ENCODE measurements around the gene DHDDS. TPM values are rescaled to one million over a fixed set of nuclear protein-coding genes. Genes with fewer than 3 reads are reported as not detected.

DHDDS gene
- total and polyA plus RNA-seq, 2 of the 13 experiments (the other 11 are each of a cell fraction or from before 2014, with no cell fraction given), result 18.9 to 28.3 TPM

- TF ChIP-seq, protein P1, sequence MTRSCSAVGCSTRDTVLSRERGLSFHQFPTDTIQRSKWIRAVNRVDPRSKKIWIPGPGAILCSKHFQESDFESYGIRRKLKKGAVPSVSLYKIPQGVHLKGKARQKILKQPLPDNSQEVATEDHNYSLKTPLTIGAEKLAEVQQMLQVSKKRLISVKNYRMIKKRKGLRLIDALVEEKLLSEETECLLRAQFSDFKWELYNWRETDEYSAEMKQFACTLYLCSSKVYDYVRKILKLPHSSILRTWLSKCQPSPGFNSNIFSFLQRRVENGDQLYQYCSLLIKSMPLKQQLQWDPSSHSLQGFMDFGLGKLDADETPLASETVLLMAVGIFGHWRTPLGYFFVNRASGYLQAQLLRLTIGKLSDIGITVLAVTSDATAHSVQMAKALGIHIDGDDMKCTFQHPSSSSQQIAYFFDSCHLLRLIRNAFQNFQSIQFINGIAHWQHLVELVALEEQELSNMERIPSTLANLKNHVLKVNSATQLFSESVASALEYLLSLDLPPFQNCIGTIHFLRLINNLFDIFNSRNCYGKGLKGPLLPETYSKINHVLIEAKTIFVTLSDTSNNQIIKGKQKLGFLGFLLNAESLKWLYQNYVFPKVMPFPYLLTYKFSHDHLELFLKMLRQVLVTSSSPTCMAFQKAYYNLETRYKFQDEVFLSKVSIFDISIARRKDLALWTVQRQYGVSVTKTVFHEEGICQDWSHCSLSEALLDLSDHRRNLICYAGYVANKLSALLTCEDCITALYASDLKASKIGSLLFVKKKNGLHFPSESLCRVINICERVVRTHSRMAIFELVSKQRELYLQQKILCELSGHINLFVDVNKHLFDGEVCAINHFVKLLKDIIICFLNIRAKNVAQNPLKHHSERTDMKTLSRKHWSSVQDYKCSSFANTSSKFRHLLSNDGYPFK (CRISPR knock-in tag; IDR thresholded peaks at IDR 0.05; ENCODE audit: borderline replicate concordance), result peak; percentile 90; the same call in 1 of the 2 replicates
- TF ChIP-seq ZGPAT (CRISPR knock-in tag; IDR thresholded peaks at IDR 0.05) (peak; percentile 94), RFXANK (CRISPR knock-in tag; IDR thresholded peaks at IDR 0.05) (peak; percentile 85; the same call in 1 of the 2 replicates), ISX (CRISPR knock-in tag; conservative IDR thresholded peaks at IDR 0.05) (0 out of 2 replicates have a peak, but pooled peaks have one; percentile 69), NFE2 (CRISPR knock-in tag; IDR thresholded peaks at IDR 0.05) (no peak), SKI (IDR thresholded peaks at IDR 0.05; ENCODE audit: partially characterized antibody) (no peak), ISL2 (CRISPR knock-in tag; IDR thresholded peaks at IDR 0.05) (peak; percentile 82), MIER2 (CRISPR knock-in tag; IDR thresholded peaks at IDR 0.05) (peak; percentile 64), U2AF2 (IDR thresholded peaks at IDR 0.05; ENCODE audit: low read depth, low read length) (no peak), ZNF792 (CRISPR knock-in tag; IDR thresholded peaks at IDR 0.05) (peak; percentile 95), ZNF331 (CRISPR knock-in tag; IDR thresholded peaks at IDR 0.05) (peak; percentile 94), ZNF512 (CRISPR knock-in tag; IDR thresholded peaks at IDR 0.05) (no peak), XBP1 (CRISPR knock-in tag; IDR thresholded peaks at IDR 0.05) (peak; percentile 94), ZNF7 (CRISPR knock-in tag; IDR thresholded peaks at IDR 0.05) (0 out of 2 replicates have a peak, but pooled peaks have one; percentile 12), PREB (CRISPR knock-in tag; IDR thresholded peaks at IDR 0.05) (no peak), SP5 (CRISPR knock-in tag; IDR thresholded peaks at IDR 0.05; ENCODE audit: borderline replicate concordance, low read depth) (peak; percentile 89), MIXL1 (CRISPR knock-in tag; IDR thresholded peaks at IDR 0.05) (peak; percentile 69), REL (CRISPR knock-in tag; conservative IDR thresholded peaks at IDR 0.05) (peak; percentile 94), ZNF296 (CRISPR knock-in tag; conservative IDR thresholded peaks at IDR 0.05) (0 out of 2 replicates have a peak, but pooled peaks have one; percentile 34)
- TF ChIP-seq, protein P2, sequence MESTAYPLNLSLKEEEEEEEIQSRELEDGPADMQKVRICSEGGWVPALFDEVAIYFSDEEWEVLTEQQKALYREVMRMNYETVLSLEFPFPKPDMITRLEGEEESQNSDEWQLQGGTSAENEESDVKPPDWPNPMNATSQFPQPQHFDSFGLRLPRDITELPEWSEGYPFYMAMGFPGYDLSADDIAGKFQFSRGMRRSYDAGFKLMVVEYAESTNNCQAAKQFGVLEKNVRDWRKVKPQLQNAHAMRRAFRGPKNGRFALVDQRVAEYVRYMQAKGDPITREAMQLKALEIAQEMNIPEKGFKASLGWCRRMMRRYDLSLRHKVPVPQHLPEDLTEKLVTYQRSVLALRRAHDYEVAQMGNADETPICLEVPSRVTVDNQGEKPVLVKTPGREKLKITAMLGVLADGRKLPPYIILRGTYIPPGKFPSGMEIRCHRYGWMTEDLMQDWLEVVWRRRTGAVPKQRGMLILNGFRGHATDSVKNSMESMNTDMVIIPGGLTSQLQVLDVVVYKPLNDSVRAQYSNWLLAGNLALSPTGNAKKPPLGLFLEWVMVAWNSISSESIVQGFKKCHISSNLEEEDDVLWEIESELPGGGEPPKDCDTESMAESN (CRISPR knock-in tag; conservative IDR thresholded peaks at IDR 0.05), result peak; percentile 98
- TF ChIP-seq, protein P3, sequence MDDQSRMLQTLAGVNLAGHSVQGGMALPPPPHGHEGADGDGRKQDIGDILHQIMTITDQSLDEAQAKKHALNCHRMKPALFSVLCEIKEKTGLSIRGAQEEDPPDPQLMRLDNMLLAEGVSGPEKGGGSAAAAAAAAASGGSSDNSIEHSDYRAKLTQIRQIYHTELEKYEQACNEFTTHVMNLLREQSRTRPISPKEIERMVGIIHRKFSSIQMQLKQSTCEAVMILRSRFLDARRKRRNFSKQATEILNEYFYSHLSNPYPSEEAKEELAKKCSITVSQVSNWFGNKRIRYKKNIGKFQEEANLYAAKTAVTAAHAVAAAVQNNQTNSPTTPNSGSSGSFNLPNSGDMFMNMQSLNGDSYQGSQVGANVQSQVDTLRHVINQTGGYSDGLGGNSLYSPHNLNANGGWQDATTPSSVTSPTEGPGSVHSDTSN (CRISPR knock-in tag; IDR thresholded peaks at IDR 0.05; ENCODE audit: borderline replicate concordance), result no peak
Observed at GRCh38 chr1:26431979-26432695, at the start of gene DHDDS (continued).
